ENCODE measurements around the gene ST6GALNAC1.

ST6GALNAC1 gene, protein sequence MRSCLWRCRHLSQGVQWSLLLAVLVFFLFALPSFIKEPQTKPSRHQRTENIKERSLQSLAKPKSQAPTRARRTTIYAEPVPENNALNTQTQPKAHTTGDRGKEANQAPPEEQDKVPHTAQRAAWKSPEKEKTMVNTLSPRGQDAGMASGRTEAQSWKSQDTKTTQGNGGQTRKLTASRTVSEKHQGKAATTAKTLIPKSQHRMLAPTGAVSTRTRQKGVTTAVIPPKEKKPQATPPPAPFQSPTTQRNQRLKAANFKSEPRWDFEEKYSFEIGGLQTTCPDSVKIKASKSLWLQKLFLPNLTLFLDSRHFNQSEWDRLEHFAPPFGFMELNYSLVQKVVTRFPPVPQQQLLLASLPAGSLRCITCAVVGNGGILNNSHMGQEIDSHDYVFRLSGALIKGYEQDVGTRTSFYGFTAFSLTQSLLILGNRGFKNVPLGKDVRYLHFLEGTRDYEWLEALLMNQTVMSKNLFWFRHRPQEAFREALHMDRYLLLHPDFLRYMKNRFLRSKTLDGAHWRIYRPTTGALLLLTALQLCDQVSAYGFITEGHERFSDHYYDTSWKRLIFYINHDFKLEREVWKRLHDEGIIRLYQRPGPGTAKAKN

DNA sequence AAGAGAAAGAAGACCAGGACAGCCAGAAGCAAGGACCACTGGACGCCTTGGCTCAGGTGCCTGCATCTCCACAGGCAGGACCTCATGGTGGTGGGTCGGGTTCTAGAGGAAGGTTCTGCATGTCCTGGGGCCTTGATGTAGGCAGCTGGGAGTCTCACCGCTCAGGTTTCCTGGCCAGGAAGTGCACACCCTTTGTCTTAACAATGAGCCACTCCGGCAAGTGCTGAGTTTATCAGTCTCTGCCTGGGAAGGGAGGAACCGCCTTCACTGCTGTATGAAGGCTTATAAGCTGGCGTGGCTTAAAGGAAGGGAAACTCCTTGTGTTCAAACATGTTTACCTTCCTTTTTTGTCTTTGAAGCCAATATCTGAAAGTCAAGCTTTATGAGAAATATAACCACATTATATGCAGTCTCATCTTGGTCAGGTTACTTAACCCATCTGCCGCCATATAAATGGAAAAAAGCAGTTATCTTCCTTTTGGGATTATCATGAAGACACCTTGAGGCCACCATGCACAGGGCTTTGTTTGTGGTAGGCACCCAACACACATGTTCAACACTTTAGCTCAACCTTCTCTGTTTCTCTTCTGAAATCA lies at the start of gene ST6GALNAC1:
Gene ST6GALNAC1, minus strand, starts transcription at position 205 of the 596 bp plus-strand sequence. Its CDS starts 119 bp downstream, at position 86.
- DNase-seq: peak; percentile 16

DNA sequence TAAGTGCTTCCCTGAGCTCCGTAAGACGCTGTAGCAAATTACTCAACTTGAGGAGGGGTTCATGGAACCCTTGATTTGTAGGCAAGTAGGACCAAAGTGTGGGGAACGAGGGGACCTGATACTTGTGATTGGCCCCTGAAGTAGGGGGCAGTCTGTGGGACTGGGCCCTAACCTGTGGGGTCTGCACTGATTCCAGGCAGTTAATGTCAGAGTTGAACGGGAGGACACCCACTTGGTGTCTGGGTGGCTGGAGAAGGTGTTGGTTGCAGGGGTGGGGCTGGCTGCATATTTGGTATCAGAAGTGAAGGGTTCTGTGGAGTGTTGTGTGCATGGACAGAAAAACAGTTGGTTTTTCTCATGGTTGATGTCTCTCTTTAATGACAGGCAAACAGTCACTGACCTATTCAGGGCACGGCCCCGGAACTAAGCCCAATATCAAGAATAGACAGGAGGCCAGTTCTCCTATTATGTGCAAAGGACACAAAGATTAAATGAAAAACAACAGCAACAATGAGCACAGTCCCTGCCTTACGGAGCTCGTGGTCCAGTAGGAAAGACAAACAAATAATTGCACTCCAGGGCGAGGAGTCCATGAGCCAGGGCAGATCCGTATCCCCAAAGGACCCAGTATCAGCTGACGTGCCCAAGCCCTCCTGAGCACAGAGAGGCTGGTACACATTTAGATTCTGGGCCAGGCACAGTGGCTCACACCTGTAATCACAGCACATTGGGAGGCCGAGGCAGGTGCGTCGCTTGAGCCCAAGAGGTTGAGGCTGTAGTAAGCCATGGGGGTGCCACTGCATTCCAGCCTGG lies 48.0 kb upstream of the ST6GALNAC1 start:
- DNase-seq: no peak

DNA sequence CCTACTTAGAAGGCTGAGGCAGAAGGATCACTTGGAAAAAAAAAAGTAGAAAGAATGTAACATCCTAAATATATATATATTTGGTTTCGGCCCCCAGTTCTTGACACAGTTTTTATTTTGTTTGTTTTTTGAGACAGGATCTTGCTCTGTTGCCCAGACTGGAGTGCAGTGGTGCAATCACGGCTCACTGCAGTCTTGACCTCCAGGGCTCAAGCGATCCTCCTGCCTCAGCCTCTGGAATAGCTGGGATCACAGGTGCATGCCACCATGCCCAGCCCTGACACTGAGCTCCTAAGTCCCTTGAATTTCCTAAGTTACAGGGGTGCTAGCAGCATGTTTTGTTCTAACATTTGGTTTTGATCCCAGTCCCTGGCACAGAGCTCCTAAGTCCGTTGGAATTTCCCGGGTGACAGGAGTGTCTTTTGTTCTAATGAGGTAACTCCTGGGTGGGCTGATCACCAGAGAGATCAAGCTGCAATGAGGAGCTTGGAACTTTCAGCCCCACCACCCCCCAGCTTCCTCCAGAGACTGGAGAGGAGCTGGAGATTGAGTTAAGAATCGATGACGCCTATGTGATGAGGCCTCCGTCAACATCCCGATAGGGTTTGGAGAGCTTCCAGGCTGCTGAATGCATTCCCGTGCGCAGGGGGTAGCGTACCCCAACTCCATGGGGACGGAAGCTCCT lies 47.2 kb upstream of the ST6GALNAC1 start:
- DNase-seq: no peak

DNA sequence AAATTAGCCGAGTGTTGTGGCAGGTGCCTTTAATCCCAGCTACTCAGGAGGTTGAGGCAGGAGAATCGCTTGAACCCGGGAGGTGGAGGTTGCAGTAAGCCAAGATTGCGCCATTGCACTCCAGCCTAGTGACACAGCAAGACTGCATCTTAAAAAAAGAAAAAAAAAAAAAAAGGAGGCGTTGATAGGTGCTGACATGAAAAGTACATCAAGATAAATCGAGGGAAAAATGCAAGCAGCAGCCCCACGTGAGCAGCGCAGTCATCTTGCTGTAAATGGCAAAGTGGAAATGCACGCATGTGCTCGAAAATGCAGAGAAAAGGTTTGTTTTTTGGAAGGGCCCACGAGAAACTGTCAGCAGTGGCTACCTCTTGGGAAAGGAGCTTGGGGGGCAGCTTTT lies 46.3 kb upstream of the ST6GALNAC1 start:
- DNase-seq: no peak

DNA sequence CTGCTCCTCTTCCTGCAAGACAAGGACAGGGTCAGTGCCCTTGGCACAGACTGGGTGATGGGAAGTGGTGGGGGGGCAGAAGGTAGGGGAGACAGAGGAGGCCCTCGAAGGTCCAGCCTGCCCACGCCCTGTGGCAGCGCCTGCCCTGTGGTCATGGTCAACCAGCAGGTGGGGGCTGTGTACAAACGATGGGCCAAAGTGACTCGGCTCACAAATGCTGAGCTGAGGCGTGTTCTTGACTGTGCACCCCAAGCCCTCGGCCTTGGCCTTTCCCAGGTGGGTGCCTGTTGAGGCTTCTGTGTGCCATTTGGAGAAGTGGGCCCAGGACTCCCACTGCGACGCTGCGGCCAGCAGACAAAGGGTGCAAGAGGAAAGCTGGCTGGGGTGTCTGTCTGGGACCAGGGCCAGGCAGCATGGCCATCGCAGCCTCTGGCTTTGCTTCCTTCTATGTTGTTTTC lies 44.6 kb upstream of the ST6GALNAC1 start:
- DNase-seq: no peak

DNA sequence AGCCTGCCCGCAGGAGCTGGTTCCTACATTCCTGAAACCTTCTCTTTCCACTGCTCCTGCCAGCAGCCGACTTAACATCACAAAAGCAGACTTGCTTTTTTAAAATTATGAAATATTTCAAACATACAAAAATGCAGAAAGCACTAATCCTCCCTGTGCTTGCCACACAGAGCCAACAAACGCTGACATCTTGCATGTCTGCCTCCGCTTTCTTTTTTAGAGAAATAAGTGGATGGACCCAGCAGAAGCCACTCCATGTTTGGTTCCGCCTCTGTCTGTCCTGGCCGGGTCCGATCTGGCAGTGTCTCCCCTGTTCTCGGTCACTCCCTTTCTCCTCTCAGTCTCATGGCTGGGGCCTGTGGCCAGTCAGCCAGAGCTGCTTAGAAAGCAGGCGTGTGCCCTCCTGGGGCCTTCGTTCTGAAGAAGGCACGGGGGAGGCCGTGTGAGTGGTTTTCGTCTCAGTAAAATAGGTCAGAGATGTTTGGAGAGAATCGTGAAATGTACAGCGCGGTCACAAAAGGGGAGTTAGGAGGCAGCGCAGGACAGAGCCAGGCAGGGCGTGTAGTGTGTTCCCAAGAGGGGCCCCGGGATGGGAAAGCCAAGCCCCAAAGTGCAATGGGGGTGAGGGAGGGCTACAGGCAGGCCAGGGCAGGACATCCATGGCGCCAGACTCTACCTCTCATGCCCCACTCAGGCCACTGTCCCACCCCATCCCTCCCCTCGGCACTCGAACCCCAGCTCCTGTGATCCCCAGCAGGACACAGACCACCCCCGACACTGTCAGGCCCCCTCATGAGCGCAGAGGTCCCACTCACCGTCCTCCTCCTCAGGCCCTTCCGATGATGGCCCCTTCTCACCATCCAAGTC lies 44.0 kb upstream of the ST6GALNAC1 start:
- DNase-seq: no peak

DNA sequence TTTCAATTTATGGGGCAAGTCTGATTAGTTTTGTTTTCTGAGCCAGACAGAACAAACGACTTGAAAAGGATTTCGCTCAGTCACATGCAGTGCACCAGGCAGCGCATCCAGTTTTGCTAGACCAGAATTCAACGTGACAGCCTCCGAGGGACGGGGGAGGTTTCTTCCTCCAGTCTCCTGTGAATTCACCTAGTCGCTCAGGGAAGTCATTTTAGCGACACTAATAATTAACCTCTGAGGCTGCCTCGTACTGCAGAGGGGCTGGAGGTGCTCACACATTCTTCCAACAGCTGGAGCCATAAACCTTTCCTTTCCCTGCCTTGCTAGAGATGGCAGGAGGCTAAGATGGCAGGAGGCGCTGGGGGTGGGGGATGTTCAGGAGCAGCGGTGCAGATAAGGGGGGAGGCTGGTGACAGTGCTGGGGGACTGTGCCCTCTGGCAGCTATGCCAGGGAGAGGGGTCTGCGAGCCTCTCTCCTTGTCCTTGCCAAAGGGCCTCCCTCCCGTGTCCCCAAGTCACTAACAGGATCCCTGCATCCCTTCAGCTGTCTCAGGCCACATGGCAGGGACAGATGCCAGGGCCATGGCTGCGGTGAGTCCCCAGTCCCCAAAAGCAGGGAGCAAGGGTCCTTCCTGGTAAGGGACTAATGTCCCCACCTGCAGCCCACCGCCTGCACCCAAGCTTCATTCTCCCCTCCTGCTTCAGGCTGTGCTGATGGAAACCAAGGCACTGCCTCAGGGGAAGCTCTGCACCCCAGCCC lies 43.2 kb upstream of the ST6GALNAC1 start:
- DNase-seq: no peak

DNA sequence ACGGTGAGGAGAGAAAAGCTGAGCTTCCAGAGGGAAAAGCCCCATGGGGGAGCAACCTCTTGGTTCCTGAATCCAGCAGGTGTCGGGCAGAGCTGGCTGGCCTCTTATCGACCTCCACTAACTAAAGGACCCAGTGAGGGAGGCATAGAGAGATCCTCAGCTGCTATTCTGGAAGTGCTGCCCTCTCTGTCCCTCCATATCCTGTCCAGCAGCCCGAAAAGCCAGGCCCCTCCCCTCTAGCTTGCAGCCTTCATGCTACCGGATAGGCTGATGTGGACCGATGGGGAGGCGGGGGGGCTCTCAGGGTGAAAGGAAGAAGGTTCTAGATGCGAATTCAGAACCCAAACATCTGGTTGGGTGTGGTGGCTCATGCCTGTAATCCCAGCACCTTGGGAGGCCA lies 42.3 kb upstream of the ST6GALNAC1 start:
- DNase-seq: no peak

DNA sequence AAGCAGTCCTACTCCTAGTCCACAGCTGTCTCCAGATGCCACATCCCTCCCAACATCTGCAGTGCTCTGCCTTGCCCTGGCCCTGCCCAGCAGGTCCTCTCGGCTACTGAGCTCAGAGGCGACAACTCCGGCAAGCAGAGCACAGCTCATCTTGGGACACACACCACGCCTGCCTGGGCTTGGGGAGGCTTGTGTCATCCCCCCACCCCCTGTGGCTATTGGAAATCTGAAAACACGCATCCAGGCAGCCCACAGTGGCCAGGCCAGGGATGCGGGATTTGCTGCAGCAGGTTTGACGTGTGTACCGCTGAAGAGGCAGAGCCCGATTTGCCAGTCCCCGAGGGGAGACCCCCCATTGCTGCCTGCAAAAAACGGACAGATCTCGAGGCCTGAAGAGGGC lies 41.8 kb upstream of the ST6GALNAC1 start:
- no peak for DNase-seq

DNA sequence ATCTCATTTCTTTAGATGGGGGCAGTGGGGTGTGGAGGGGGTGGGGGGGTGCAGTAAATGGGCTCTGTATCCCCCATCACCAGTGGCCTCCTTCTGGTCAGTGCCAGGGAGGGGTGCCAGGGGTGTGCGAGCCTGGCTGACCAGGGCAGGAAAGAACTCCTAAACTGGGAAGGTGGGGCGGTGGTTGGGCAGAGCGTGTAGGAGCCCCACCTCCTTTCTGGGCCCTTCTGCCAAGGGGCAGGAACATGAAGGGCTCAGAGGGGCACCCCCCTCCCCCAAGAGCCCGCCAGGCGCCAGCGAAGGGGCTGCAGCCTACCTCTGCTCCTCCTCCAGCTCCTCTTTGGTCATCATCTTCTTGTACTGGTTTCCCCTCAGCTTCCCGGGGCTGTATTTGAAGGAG lies 41.2 kb upstream of the ST6GALNAC1 start:
- DNase-seq: no peak

DNA sequence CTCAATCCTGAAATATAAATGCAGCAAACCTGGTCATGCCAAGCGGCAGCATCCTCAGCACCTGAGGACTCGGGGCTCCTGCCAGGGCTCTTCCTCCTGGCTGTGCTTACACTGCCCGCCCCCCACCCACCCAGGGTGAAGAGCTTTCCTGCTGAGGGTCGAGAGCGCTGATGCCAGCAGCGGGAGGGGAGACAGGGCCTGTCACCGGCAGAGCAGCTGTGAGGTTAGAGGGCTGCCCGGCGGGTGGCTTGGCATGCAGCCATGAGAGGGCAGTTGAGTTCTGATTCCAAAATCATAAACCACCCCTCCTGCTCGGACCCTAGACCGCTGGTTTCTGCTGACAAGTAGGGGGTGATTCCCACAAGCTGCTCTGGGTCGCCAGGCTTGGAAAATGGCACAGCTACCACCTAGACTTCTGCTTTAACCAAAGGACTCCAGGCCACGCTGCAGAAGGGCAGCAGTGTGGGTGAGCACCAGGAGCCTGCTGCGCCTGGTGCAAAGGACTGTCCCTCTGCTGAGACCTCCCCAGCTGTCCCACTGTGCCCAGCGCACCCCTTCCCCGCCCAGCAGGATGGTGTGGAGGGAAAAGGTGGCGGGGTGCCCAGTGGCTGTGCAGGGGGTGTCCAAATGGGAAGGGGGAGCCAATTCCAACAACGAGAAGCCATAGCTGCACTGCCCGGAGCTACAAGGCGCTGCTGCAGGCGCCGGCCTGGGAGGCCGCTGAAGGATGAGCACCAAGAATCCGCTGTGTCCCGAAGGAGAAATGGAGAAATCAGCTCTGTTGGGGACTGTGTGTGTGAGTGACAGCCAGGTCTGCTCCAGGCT lies 40.6 kb upstream of the ST6GALNAC1 start:
- DNase-seq: no peak

DNA sequence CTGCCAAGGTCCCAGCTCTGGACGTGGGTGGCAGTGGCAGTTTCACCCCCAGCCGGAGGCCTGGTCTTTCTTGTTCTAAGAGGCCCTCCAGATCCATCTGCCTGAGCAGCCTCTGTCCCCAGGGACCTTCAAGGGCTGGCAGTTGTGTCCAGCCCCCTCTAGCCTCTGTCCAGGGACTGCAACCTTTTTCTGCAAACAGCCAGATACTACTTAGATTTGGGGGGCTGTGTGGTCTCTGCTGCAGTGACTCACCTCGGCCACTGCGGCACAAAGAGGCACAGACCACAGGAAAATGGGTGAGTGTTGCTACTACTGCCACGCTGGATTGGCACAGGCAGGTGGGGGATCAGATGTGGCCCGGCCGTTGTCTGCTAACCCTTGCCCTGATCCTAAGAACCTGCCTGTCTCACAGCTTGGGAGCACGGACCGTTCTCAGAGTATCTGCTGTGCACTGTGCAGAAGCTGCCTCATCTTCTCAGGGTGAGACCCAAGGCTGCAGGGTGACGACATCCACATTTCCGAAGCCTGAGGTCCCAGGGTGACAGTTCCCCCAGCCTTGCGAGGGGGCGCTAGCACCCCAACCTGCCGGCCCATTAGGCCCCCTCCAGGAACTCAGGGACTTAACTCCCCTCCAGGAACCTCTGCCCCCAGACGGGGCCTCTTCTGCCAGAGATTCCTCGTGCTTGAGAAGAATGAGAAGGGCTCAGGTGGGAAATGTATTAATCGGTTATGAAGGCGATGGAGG lies 39.6 kb upstream of the ST6GALNAC1 start:
- DNase-seq: no peak

DNA sequence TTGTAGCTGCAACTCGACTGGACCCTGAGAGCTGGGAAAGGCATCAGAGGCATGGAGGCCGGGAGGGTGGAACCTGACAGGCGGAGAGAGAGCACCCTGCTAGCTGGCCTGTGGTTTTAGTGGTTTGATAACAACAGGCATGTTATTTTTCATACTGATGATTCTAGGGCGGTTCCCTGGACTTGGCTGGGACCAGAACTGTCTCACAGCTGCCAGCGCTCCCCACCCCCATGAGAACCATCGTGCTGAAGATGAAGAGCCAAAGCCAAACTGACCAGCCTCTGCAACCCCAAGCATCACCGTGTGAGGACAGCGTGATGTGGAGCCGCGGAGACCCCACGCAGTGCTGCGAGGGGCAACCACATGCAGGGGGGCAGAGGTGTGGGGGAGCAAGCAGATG lies 38.7 kb upstream of the ST6GALNAC1 start:
- no peak for DNase-seq

DNA sequence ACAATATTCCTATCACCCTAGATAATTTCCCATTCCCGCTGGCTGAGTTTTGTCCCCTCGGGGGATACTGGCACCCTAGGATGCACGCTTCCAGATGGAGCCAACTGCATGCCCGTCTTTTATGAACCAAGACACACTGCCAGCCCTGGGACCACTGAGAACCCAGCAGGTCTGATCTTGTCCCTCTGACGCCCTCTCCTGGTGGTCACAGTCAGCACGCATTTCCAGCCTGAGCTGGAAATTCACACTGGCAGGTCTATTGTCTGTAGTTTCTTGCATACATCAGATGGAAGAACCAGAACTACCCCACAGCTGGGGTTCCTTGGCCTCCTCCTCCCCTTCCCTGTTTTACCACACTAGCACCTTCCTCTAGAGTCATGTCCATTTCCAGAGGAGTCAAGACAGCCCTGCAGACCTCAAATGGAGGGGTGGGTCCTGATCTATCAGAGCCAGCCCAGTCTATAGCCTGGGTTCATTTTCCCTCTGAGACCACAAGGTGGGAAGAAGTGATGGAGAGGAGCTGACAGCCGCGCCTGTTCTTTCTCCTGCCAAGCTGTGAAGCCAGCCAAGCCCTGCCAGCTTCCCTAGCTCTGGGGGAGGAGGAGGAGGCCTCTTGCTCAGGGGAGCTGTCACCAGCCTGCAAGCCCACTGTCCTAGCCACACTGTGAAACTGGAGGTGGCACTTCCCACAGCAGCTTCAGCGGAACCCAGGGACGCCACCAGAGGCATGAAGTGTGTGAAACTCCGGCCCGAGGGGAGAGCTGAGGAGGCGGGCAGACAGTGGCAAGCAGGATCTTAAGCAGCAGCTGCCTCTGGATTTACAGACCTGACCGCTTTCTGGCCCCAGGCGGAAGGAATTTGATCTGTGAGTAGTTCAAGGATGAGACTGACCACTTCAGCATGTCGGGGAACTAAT lies 37.9 kb upstream of the ST6GALNAC1 start:
- peak; percentile 63 for DNase-seq

DNA sequence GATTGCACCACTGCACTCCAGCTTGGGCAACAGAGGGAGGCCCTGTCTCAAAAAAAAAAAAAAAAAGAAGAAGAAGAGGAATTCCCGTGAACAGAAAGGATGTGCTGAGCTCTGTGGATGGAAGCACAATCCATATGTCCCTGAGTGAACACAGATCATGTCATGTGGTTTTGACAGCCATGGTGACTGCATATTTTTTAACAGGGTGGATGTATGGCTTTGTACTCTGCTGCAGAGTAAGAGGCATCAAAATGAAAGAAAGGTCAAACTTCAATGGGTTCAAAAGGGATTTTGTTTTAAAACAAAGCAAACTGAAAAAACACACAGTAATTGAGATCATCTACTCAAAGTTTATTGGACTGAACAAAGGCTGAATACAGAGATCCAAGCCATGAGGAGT lies 35.7 kb upstream of the ST6GALNAC1 start:
- no peak for DNase-seq

DNA sequence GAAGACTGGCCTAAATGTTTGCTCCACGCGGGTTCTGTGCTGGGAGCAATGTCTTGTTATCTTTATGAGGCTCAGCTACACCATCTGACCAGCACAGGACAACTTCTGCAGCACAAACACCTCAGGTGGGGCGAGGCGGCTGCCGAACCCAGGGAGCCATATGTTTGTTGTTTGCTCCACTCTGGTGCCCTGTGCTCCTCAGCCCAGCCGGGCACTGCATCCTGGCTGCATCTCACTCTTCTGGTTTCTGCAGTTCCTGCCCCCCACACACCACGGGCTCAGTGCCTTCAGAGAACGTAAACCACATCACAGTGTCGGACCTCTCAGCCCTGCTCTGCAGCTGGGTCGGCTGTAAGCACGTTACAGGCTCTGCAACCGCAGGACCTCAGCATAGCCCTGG lies 34.8 kb upstream of the ST6GALNAC1 start:
- no peak for DNase-seq

DNA sequence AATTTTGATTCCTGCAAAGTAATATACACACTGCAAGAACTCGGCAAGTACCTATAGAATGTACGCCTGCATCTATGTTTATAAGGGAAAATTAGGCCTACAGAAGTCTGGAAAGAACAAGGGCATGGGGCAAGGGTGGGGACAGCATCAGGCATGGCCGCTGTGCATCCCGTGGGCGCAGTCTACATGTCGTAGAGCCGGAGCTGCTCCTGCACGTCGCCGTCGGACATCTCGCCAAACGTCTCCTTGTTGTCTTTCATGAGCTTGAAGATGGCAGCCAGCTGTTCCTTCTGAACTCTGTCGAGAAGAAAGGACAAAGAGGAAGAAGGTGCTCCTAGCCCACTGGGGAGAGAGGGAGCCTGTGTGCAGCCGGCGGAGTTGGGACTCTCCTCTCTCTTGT lies 33.8 kb upstream of the ST6GALNAC1 start:
- no peak for DNase-seq

DNA sequence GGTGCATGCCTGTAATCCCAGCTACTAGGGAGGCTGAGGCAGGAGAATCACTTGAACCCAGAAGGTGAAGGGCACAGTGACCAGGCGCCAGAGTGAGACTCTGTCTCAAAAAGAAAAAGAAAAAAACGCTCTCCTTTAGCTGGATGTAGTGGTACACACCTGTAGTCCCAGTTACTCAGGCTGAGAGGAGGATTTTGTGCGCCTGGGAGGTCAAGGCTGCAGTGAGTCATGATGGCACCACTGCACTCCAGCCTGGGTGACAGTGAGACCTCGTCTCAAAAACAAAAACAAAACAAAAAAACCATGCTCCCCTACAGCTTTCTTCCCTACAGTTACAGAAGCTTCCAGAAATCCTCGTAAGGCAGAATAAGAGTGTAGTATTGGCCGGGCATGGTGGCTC lies 33.1 kb upstream of the ST6GALNAC1 start:
- no peak for DNase-seq

Measured in activated naive CD4-positive, alpha-beta T cell treated with anti-CD3 and anti-CD28 coated beads, Interleukin-2, amount 50 U/mL, for 16 hours (primary cell).